Skin epidermis (tissue), 12 donors: ENCODE data around the gene C2CD3.
"Not testable (repeated sequence)": the region's sequence is repeated elsewhere in the genome, so short reads cannot be mapped to it uniquely, and the experiment has no call there.

Experiments used
- H3K27ac ChIP-seq, 21 experiments: fragments of 200-600 bp; sonication (generic) in 11 of 21; one replicate each; pipeline ENCODE4 v1.5.0; 2020; ENCODE audit warnings: mild to moderate bottlenecking in 3 of 21, inconsistent platforms in 2 of 21, moderate library complexity in 2 of 21
- H3K4me3 ChIP-seq, 7 experiments: fragments of 200-600 bp; sonication (generic) in 2 of 7; one replicate each; pipeline ENCODE4 v1.5.0; 2020; ENCODE audit warnings: inconsistent platforms in 2 of 7, mild to moderate bottlenecking in 2 of 7, moderate library complexity in 1 of 7

Gene C2CD3

GRCh38 chr11:74162681-74163467, 7.9 kb downstream of the C2CD3 start:
- Histone ChIP-seq H3K27ac (no peak overlapping the region), H3K4me3 (no peak overlapping the region)

- Histone ChIP-seq H3K4me3 (no peak overlapping the region), H3K27ac (no peak overlapping the region)
These were observed 11.2 kb downstream of the C2CD3 start for GRCh38 chr11:74159642-74160041.

- Histone ChIP-seq H3K27ac (no peak overlapping the region), H3K4me3 (no peak overlapping the region)
These were observed 13.6 kb downstream of the C2CD3 start for GRCh38 chr11:74157169-74157568.

- Histone ChIP-seq H3K27ac (no peak overlapping the region), H3K4me3 (no peak overlapping the region)
These were observed 16.1 kb downstream of the C2CD3 start for GRCh38 chr11:74154620-74155281.

- no peak overlapping the region for H3K4me3 ChIP-seq
- no peak overlapping the region for H3K27ac ChIP-seq
These were observed 17.6 kb downstream of the C2CD3 start for GRCh38 chr11:74153224-74153623.

- Histone ChIP-seq H3K27ac (no peak overlapping the region), H3K4me3 (no peak overlapping the region)
These were observed 23.4 kb downstream of the C2CD3 start for GRCh38 chr11:74147199-74147929.

GRCh38 chr11:74144592-74144991, 26.2 kb downstream of the C2CD3 start:
- Histone ChIP-seq H3K27ac (no peak overlapping the region), H3K4me3 (no peak overlapping the region)

DNA sequence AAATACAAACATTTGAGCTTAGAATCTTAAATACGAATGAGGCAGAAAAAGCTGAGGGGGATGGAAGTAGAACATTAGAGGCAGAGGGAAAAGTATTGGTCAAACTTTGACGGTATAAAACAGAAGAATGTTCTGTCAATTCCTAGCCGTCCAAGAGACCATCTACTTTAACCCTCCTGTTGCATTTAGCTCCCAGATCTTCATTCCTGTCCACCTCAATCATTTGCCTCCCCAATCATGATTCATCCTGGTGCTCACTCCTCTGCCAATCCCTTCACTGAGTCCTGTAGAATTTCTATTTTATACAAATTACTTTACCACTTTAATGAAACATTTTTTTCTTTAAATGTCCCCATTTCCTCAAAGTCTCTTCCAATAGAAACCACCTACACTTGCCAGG, 28.2 kb downstream of the C2CD3 start:
- H3K4me3 ChIP-seq: no peak overlapping the region
- H3K27ac ChIP-seq: no peak overlapping the region

DNA sequence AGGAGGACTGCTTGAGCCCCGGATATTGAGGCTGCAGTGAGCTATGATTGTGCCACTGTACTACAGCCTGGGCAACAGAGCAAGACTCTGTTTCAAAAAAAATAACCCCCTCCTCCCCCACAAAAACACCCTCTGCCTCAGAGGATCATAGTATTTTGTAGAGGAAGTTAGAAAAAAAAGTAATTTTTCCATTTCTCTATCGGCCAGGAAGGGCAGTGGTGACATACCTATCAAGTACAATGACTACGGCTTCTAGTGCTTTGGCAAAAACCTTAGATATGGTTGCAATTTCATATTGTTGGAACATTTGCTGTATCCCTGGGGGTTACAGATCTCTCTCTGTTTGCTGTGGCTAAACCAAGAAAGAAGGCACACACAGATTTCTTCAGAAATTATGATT, 28.9 kb downstream of the C2CD3 start:
- Histone ChIP-seq H3K4me3 (no peak overlapping the region), H3K27ac (no peak overlapping the region)

- Histone ChIP-seq H3K27ac (peak overlapping the region in 2 of 21 experiments; percentile 9 to 10), H3K4me3 (no peak overlapping the region)
These were observed 29.5 kb downstream of the C2CD3 start for GRCh38 chr11:74141241-74141695.

DNA sequence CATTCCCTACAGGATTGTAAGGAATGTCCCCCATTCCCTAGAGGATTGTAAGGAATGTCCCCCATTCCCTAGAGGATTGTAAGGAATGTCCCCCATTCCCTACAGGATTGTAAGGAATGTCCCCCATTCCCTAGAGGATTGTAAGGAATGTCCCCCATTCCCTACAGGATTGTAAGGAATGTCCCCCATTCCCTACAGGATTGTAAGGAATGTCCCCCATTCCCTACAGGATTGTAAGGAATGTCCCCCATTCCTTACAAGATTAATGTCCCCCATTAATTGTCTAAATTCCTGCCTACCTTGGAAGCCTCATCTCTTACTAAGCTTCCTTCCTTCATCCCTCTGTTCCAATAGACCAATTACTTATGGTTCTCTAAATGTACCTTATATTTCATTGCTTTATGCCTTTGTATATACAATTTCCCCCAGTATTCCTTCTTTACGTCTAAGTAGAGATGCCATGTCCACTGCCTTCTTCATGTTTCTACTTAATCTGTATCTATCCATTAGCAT, 30.8 kb downstream of the C2CD3 start:
- H3K4me3 ChIP-seq: not testable (repeated sequence)
- H3K27ac ChIP-seq: peak overlapping the region in 4 of 21 experiments; percentile 4 to 53 (median 26)

- no peak overlapping the region for H3K4me3 ChIP-seq
- H3K27ac ChIP-seq: peak overlapping the region in 7 of 21 experiments; percentile 0 to 59 (median 33)
These were observed 31.5 kb downstream of the C2CD3 start for GRCh38 chr11:74139151-74139918.

- Histone ChIP-seq H3K4me3 (no peak overlapping the region), H3K27ac (peak overlapping the region in 8 of 21 experiments; percentile 19 to 64 (median 53))
These were observed 32.2 kb downstream of the C2CD3 start for GRCh38 chr11:74138572-74138971.

DNA sequence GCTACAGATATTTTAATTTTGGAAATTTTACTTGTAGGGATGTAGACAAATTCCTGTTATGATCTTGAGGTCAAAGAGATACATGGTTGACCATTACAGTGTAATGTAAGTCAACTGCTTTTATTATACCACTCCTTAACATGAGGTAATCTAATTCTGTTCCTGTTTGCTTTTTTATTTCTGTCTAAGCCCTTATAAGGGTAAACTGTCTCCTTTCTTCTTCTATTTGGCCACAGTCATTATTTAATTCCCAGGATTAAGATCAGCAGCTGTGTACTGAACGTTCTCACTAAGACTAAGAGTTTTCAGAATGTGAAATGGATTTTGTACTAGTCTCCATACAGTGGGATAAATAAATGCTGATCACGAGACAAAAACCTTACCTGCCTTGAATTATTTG, 32.8 kb downstream of the C2CD3 start:
- Histone ChIP-seq H3K4me3 (no peak overlapping the region), H3K27ac (peak overlapping the region in 6 of 21 experiments; percentile 33 to 64 (median 53))

DNA sequence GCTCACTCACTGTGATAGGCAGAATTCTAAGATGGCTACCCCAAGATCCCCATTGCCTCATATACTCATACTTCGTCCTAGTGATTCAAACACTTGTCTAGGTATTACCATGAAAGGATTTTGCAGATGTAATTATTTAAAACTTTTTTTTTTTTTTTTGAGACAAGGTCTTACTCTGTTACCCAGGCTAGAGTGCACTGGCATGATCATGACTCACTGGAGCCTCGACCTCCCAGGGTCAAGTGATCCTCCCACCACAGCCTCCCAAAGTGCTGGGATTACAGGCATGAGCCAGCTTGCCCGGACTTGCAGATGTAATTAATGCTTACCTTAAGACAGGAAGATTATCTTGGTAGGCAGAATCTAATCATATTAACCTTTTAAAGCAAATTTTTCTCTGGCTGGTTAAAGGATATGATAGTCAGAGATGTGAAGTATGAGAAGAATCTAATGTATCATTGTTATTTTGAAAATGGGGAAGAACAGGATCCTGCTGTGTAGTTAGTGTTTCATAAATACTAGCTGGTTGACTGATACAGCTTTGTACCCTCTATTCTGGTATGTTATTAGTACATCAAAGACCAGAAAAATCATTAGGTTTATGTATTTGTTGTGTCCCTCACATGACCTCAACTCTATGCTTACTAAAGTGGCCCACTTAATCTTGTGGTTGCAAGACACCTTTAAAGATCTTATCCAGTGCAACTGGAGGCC, 35.5 kb downstream of the C2CD3 start:
- Histone ChIP-seq H3K4me3 (no peak overlapping the region), H3K27ac (no peak overlapping the region)

DNA sequence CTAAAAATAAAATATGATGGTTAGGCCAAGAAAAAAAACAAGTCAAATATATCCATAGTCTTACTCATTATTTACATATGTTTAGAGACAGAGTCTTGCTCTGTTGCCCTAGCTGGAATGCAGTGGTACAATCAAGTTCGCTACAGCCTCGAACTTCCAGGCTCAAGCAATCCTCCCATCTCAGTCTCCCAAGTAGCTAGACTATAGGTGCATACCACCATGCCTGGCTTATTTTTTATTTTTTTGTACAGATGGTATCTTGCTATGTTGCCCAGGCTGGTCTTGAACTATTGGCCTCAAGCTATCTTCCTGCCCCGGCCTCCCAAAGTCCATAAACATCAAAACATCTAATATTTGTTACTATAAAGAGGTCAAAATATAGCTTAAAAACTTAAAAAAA, 36.1 kb downstream of the C2CD3 start:
- no peak overlapping the region for H3K4me3 ChIP-seq
- no peak overlapping the region for H3K27ac ChIP-seq

DNA sequence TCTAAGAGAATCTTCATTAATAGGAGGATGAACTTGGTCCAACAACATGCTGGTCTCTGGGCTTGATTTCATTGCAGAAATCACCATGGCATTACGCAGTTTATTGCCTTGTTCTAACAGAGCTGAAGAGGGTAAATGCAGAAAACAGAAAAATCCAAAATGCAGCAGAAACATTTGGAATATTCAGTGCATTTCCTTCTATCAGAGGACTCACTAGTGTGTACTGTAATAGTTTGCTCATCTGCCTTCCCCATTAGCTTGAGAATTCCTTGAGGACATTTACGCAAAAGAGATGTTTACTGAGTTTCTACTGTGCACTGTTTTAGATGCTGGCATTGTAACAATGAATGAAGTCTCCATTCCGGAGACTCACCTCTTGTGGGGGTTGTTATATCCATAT, 37.4 kb downstream of the C2CD3 start:
- no peak overlapping the region for H3K4me3 ChIP-seq
- no peak overlapping the region for H3K27ac ChIP-seq

DNA sequence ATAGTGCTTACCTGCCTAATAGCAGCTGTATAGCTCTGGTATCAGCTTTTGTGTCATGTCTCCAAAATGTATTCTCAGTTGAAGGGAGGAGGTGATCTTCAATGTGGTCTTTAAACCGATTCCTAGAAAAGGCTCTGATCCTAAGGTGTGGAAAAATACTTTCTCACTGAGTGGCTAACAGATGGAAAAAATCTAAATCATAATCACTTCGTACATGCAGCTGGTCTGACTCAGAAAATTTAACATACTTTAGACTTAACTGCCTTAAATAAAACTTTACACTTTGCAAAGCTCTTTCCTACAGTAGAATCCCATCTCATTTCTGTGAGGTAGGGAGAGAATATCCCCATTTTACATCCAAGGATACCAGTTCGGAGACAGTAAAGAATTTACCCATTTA, 38.0 kb downstream of the C2CD3 start:
- H3K27ac ChIP-seq: no peak overlapping the region
- no peak overlapping the region for H3K4me3 ChIP-seq

DNA sequence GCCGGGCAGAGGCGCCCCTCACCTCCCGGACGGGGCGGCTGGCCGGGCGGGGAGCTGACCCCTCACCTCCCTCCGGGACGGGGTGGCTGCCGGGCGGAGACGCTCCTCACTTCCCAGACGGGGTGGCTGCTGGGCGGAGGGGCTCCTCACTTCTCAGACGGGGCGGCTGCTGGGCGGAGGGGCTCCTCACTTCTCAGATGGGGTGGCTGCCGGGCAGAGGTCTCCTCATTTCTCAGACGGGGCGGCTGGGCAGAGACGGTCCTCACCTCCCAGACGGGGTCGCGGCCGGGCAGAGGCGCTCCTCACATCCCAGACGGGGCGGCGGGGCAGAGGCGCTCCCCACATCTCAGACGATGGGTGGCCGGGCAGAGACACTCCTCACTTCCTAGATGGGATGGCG, 41.7 kb downstream of the C2CD3 start:
- not testable (repeated sequence) for H3K4me3 ChIP-seq, H3K27ac ChIP-seq
